K562 (cell line): Measurements from ENCODE around the gene CYYR1. TPM values are rescaled to one million over a fixed set of nuclear protein-coding genes. Genes with fewer than 3 reads are reported as not detected.

Source experiments
- ATAC-seq: fragments of 200-7000 bp; cut with Tn5 transposase; 3 replicates; pipeline ENCODE4 v1.9.1; 2020; ENCODE audit warnings: moderate library complexity
- BruUV-seq: library from RNA; stranded (reverse); fragments of 400-500 nt; replicated peaks from 2 replicates; lab custom pipeline; 2021; lab: Mats Ljungman, UMichigan
- CTCF ChIA-PET: fragments of 300-600 bp; formaldehyde crosslinking; extraction: SDS; loops from one replicate; lab custom pipeline; 2021; ENCODE audit warnings: low intra/inter-chr PET ratio; lab: Yijun Ruan, JAX
- POLR2A ChIA-PET: fragments of 300-600, 350-650 bp; sonication (Branson Sonifier 250); formaldehyde crosslinking; extraction: SDS; loops from one replicate; lab custom pipeline; 2021; ENCODE audit warnings: antibody characterized with exemption, inconsistent platforms; lab: Yijun Ruan, JAX
- DNase-seq, 4 experiments: peaks; one replicate each; pipeline versions ENCODE4 v3.0.0 to v3.0.0-alpha.2; 2011 to 2018; ENCODE audit warnings: low spot score in 3 of 4, mixed read lengths in 3 of 4; ENCODE audit errors: extremely low read depth in 1 of 4
- FAIRE-seq: peaks from 2 replicates; lab custom pipeline; 2011; peaks lifted over from hg19 to GRCh38; lab: Jason Lieb, UNC
- H2AFZ ChIP-seq: 2 replicates; pipeline ENCODE4 v1.6.0; 2011; ENCODE audit warnings: low read depth, low read length, control low read depth, inconsistent platforms
- H3K27ac ChIP-seq: fragments of 200-600 bp; 3 replicates; pipeline ENCODE4 v1.8.0; 2011; ENCODE audit warnings: low read depth, mild to moderate bottlenecking, control low read depth, inconsistent platforms, low read length, moderate library complexity, mixed read lengths; ENCODE audit errors: extremely low read depth
- H3K27me3 ChIP-seq, 2 experiments: fragments of 300-600 bp in 1 of 2; 2 replicates in 1 of 2; 3 replicates in 1 of 2; pipeline versions ENCODE4 v1.6.0 to v1.8.0; 2011; ENCODE audit warnings: inconsistent platforms in 2 of 2, low read length in 2 of 2, mild to moderate bottlenecking in 1 of 2, mixed read lengths in 1 of 2, moderate library complexity in 1 of 2; ENCODE audit not compliant: control insufficient read depth in 2 of 2, insufficient read depth in 2 of 2
- H3K36me3 ChIP-seq: fragments of 300-600 bp; 3 replicates; pipeline ENCODE4 v1.8.0; 2011; ENCODE audit warnings: mild to moderate bottlenecking, low read length, inconsistent platforms; ENCODE audit not compliant: control insufficient read depth, insufficient read depth
- H3K4me1 ChIP-seq, 2 experiments: fragments of 200-600 bp in 1 of 2; replicated peaks in 1 of 2; 2 replicates in 1 of 2; 3 replicates in 1 of 2; pipeline versions ENCODE4 v1.5.1 to v1.8.0; 2011; ENCODE audit warnings: inconsistent platforms in 2 of 2, low read length in 2 of 2, mild to moderate bottlenecking in 1 of 2, mixed read lengths in 1 of 2, moderate library complexity in 1 of 2; ENCODE audit not compliant: control insufficient read depth in 2 of 2, insufficient read depth in 2 of 2
- H3K4me2 ChIP-seq: 2 replicates; pipeline ENCODE4 v1.6.1; 2011; ENCODE audit warnings: low read length, control low read depth, inconsistent platforms, mixed read lengths; ENCODE audit not compliant: insufficient read depth
- H3K4me3 ChIP-seq: fragments of 200-600 bp; sonication (generic), shearing (Covaris generic); 2 replicates; pipeline ENCODE4 v1.5.1; 2016; ENCODE audit warnings: control low read depth, inconsistent platforms
- H3K79me2 ChIP-seq: fragments of 200-600 bp; 3 replicates; pipeline ENCODE4 v1.8.0; 2011; ENCODE audit warnings: low read length, inconsistent platforms; ENCODE audit not compliant: control insufficient read depth, insufficient read depth
- H3K9ac ChIP-seq, 2 experiments: 2 replicates each; pipeline versions ENCODE4 v1.6.0 to v1.6.1; 2011; ENCODE audit warnings: low read depth in 2 of 2, low read length in 2 of 2, control low read depth in 1 of 2, inconsistent platforms in 1 of 2, mild to moderate bottlenecking in 1 of 2, mixed read lengths in 1 of 2; ENCODE audit not compliant: insufficient read depth in 1 of 2
- H3K9me1 ChIP-seq: one replicate; pipeline ENCODE4 v1.6.0; 2011; ENCODE audit warnings: inconsistent platforms, mild to moderate bottlenecking, low read length, moderate library complexity; ENCODE audit not compliant: control insufficient read depth, insufficient read depth
- H3K9me3 ChIP-seq: replicated peaks from 2 replicates; pipeline ENCODE4 v1.5.1; 2011; ENCODE audit warnings: low read depth, low read length, inconsistent platforms; ENCODE audit not compliant: control insufficient read depth, insufficient read depth
- H4K20me1 ChIP-seq: replicated peaks from 2 replicates; pipeline ENCODE4 v1.6.1; 2011; ENCODE audit warnings: low read length, inconsistent platforms, mixed read lengths; ENCODE audit not compliant: control insufficient read depth, insufficient read depth
- EP300 ChIP-seq: IDR thresholded peaks from 2 replicates; pipeline ENCODE4 v1.6.1; 2012; ENCODE audit warnings: low read length, improper control_type of control experiment
- JUND ChIP-seq, 2 experiments: IDR thresholded peaks; 2 replicates in 1 of 2; 3 replicates in 1 of 2; pipeline ENCODE4 v1.6.1; 2011; ENCODE audit warnings: borderline replicate concordance in 2 of 2, low read depth in 2 of 2, low read length in 2 of 2, improper control_type of control experiment in 1 of 2, missing biosample characterization in 1 of 2, missing genetic modification characterization in 1 of 2, missing genetic modification reagents in 1 of 2
- PHB2 ChIP-seq: fragments of 450-650 bp; IDR thresholded peaks from 2 replicates; pipeline ENCODE4 v1.6.1; 2017; ENCODE audit warnings: low read depth
- POLR2H ChIP-seq: IDR thresholded peaks from 2 replicates; pipeline ENCODE4 v1.6.1; 2016; ENCODE audit warnings: missing genetic modification characterization, low read depth, mild to moderate bottlenecking, control low read depth, missing compliant biosample characterization, moderate library complexity
- SAFB ChIP-seq: fragments of 200-400 bp; formaldehyde crosslinking; IDR thresholded peaks from 2 replicates; pipeline ENCODE4 v1.6.1; 2017; ENCODE audit warnings: low read depth, low read length, borderline replicate concordance
- SRSF7 ChIP-seq: fragments of 200-400 bp; formaldehyde crosslinking; optimal IDR thresholded peaks from 2 replicates; pipeline ENCODE3; 2017; ENCODE audit warnings: mild to moderate bottlenecking, low read depth, low read length
- STAT5B ChIP-seq: fragments of 250-450 bp; sonication (Bioruptor Pico); IDR thresholded peaks from 2 replicates; pipeline ENCODE4 v1.8.0; 2021; ENCODE audit warnings: mild to moderate bottlenecking, inconsistent platforms
- TBP ChIP-seq: optimal IDR thresholded peaks from 2 replicates; pipeline ENCODE3; 2011; ENCODE audit warnings: low read depth, low read length, improper control_type of control experiment
- TRIM28 ChIP-seq: fragments of 450-650 bp; IDR thresholded peaks from 2 replicates; pipeline ENCODE4 v1.6.1; 2017
- WGBS: fragments of 100-300 bp; shearing (Covaris generic); methylation state at CpG from one replicate; pipeline ENCODE4 v1.1.6; 2016; ENCODE audit warnings: low coverage, mixed read lengths; ENCODE audit not compliant: insufficient coverage; ENCODE audit errors: missing lambda C conversion rate; 5-methylcytosine and 5-hydroxymethylcytosine counted together
- in situ Hi-C: fragments of 300-500 bp; cut with MboI; formaldehyde crosslinking; loops from 4 replicates; pipeline ENCODE4 v1.15.0; 2018; ENCODE audit warnings: inconsistent platforms, mixed read lengths
- intact Hi-C: fragments of 100-400 bp; cut with micrococcal nuclease; formaldehyde crosslinking; loops from 2 replicates; pipeline ENCODE4 v1.14.2; 2022
- polyA plus RNA-seq, 8 experiments: library from polyadenylated mRNA; depleted of rRNA in 4 of 8; stranded (reverse) in 5 of 8; unstranded in 3 of 8; fragments of >200 nt; fragmentation: Nextera tagmentation in 2 of 8; fragmentation: Illumina TruSeq in 1 of 8; extraction: Ambion mirVana in 2 of 8; extraction: Trizol in 1 of 8; gene quantifications; 2 replicates each; pipeline versions ENCODE4 v1.2.1 to v1.2.3, GENCODE V29; 2011 to 2014; ENCODE audit warnings: inconsistent platforms in 1 of 8, missing spikeins in 1 of 8
- total RNA-seq, 7 experiments: library from RNA; depleted of rRNA in 6 of 7; stranded (reverse); fragments of >200 nt in 6 of 7; fragmentation: Illumina TruSeq in 2 of 7; extraction: Trizol in 2 of 7; gene quantifications; 2 replicates each; pipeline versions ENCODE4 v1.2.1 to v1.2.3, GENCODE V29; 2011 to 2021; ENCODE audit warnings: low replicate concordance in 1 of 7
- TF ChIP-seq, protein P1 (sequence below): sonication (generic); formaldehyde crosslinking; IDR thresholded peaks from 2 replicates; pipeline ENCODE4 v1.8.1; 2023; ENCODE audit warnings: mild to moderate bottlenecking, missing genetic modification reagents
- TF ChIP-seq, protein P2 (sequence below): fragments of 450-650 bp; IDR thresholded peaks from 2 replicates; pipeline ENCODE4 v1.6.1; 2016; ENCODE audit warnings: low read depth
- TF ChIP-seq, protein P3 (sequence below): sonication (generic); formaldehyde crosslinking; IDR thresholded peaks from 2 replicates; pipeline ENCODE4 v1.8.0; 2023; ENCODE audit warnings: mild to moderate bottlenecking, missing genetic modification reagents

The CYYR1 gene
- total and polyA plus RNA-seq, 9 of the 15 experiments (the other 6 are each of a cell fraction or from before 2014, with no cell fraction given): not detected

DNA sequence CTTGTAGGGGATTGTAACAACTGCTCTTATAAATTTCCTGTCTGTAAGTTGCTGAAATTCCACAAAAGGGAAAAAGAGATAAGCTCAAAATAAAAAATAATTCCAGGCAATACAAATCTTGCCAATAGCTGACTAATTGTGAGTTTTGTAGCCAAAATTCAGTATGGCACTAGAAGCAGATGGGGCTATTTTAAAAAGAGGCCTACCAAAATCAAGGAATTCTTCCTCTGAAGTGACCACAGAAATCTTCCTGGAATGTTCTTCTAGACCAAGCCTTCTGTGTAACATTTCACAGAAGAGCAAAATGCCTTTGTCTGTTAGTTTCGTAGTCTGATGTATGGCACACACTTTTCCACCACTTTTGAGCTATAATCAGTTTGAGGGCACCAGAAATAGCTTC lies 127.6 kb downstream of the CYYR1 start:
- H3K4me1 ChIP-seq: no peaks in the 10 kb centered on the region
- H3K9me1 ChIP-seq: no peaks in the 10 kb centered on the region
- ATAC-seq (no peak), DNase-seq (no peak), FAIRE-seq (no peak)
- H3K79me2 ChIP-seq: no peaks in the 10 kb centered on the region
- ChIA-PET CTCF (no interaction called here), POLR2A (no interaction called here)
- H3K9me3 ChIP-seq: no peaks in the 10 kb centered on the region; the same call in 1 of the 2 replicates
- in situ Hi-C loops: no loop called here
- H3K27me3 ChIP-seq: no peaks in the 10 kb centered on the region
- no TSS peak for BruUV-seq
- TF ChIP-seq SAFB: no peak
- TF ChIP-seq TBP: no peak
- TF ChIP-seq, protein P1, sequence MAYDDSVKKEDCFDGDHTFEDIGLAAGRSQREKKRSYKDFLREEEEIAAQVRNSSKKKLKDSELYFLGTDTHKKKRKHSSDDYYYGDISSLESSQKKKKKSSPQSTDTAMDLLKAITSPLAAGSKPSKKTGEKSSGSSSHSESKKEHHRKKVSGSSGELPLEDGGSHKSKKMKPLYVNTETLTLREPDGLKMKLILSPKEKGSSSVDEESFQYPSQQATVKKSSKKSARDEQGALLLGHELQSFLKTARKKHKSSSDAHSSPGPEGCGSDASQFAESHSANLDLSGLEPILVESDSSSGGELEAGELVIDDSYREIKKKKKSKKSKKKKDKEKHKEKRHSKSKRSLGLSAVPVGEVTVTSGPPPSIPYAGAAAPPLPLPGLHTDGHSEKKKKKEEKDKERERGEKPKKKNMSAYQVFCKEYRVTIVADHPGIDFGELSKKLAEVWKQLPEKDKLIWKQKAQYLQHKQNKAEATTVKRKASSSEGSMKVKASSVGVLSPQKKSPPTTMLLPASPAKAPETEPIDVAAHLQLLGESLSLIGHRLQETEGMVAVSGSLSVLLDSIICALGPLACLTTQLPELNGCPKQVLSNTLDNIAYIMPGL (CRISPR knock-in tag): no peak
- no peak for TF ChIP-seq PHB2
- no peak for TF ChIP-seq JUND (IDR thresholded peaks at IDR 0.05; ENCODE audit: borderline replicate concordance, low read depth, low read length)
- no peak for TF ChIP-seq JUND (tag; IDR thresholded peaks at IDR 0.05; ENCODE audit: borderline replicate concordance, low read depth, low read length)
- TF ChIP-seq, protein P2, sequence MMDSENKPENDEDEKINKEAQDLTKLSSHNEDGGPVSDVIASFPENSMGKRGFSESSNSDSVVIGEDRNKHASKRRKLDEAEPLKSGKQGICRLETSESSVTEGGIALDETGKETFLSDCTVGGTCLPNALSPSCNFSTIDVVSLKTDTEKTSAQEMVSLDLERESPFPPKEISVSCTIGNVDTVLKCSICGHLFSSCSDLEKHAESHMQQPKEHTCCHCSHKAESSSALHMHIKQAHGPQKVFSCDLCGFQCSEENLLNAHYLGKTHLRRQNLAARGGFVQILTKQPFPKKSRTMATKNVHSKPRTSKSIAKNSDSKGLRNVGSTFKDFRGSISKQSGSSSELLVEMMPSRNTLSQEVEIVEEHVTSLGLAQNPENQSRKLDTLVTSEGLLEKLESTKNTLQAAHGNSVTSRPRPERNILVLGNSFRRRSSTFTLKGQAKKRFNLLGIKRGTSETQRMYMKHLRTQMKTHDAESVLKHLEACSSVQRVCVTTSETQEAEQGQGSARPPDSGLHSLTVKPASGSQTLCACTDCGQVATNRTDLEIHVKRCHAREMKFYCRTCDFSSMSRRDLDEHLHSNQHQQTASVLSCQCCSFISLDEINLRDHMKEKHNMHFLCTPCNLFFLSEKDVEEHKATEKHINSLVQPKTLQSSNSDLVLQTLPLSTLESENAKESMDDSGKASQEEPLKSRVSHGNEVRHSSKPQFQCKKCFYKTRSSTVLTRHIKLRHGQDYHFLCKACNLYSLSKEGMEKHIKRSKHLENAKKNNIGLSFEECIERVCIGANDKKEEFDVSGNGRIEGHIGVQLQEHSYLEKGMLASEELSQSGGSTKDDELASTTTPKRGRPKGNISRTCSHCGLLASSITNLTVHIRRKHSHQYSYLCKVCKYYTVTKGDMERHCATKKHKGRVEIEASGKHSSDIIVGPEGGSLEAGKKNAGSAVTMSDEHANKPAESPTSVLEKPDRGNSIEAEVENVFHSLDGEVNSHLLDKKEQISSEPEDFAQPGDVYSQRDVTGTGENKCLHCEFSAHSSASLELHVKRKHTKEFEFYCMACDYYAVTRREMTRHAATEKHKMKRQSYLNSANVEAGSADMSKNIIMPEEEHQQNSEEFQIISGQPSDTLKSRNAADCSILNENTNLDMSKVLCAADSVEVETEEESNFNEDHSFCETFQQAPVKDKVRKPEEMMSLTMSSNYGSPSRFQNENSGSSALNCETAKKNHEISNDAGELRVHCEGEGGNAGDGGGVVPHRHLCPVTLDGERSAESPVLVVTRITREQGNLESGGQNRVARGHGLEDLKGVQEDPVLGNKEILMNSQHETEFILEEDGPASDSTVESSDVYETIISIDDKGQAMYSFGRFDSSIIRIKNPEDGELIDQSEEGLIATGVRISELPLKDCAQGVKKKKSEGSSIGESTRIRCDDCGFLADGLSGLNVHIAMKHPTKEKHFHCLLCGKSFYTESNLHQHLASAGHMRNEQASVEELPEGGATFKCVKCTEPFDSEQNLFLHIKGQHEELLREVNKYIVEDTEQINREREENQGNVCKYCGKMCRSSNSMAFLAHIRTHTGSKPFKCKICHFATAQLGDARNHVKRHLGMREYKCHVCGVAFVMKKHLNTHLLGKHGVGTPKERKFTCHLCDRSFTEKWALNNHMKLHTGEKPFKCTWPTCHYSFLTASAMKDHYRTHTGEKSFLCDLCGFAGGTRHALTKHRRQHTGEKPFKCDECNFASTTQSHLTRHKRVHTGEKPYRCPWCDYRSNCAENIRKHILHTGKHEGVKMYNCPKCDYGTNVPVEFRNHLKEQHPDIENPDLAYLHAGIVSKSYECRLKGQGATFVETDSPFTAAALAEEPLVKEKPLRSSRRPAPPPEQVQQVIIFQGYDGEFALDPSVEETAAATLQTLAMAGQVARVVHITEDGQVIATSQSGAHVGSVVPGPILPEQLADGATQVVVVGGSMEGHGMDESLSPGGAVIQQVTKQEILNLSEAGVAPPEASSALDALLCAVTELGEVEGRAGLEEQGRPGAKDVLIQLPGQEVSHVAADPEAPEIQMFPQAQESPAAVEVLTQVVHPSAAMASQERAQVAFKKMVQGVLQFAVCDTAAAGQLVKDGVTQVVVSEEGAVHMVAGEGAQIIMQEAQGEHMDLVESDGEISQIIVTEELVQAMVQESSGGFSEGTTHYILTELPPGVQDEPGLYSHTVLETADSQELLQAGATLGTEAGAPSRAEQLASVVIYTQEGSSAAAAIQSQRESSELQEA: no peak
- TF ChIP-seq, protein P3, sequence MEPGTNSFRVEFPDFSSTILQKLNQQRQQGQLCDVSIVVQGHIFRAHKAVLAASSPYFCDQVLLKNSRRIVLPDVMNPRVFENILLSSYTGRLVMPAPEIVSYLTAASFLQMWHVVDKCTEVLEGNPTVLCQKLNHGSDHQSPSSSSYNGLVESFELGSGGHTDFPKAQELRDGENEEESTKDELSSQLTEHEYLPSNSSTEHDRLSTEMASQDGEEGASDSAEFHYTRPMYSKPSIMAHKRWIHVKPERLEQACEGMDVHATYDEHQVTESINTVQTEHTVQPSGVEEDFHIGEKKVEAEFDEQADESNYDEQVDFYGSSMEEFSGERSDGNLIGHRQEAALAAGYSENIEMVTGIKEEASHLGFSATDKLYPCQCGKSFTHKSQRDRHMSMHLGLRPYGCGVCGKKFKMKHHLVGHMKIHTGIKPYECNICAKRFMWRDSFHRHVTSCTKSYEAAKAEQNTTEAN (CRISPR knock-in tag): no peak
- no peak for TF ChIP-seq POLR2H (tag)
- no peak for TF ChIP-seq EP300
- no peak for TF ChIP-seq STAT5B (CRISPR knock-in tag)
- TF ChIP-seq SRSF7: no peak
- TF ChIP-seq TRIM28: no peak
- H3K9ac ChIP-seq: no peak overlapping the region
- no peaks in the 10 kb centered on the region for H3K36me3 ChIP-seq
- H3K4me2 ChIP-seq: no peak overlapping the region
- no peak overlapping the region for H3K27ac ChIP-seq
- H4K20me1 ChIP-seq: no peaks in the 10 kb centered on the region
- H2AFZ ChIP-seq: no peak overlapping the region
- H3K4me3 ChIP-seq: no peak overlapping the region
- intact Hi-C loops: no loop called here
- 0% methylated on average over 1 of the region's 1 CpG for WGBS
